Esophagus muscularis mucosa (tissue), 3 donors: ENCODE measurements around the gene RTP2.
"Not testable (repeated sequence)": the region's sequence is repeated elsewhere in the genome, so short reads cannot be mapped to it uniquely, and the experiment has no call there.

ENCODE experiments used
- POLR2A ChIP-seq: fragments of 450-650 bp; IDR thresholded peaks from one replicate; pipeline ENCODE4 v1.6.1; 2017; ENCODE audit warnings: antibody characterized with exemption, moderate library complexity, mild to moderate bottlenecking, low read depth
- TF ChIP-seq, protein P1 (sequence below), 3 experiments: fragments of 200-600 bp in 2 of 3; fragments of 450-650 bp in 1 of 3; sonication (generic) in 2 of 3; IDR thresholded peaks; one replicate each; pipeline ENCODE4 v1.5.1; 2017 to 2019; ENCODE audit warnings: antibody characterized with exemption in 3 of 3, mild to moderate bottlenecking in 2 of 3, moderate library complexity in 1 of 3

DNA sequence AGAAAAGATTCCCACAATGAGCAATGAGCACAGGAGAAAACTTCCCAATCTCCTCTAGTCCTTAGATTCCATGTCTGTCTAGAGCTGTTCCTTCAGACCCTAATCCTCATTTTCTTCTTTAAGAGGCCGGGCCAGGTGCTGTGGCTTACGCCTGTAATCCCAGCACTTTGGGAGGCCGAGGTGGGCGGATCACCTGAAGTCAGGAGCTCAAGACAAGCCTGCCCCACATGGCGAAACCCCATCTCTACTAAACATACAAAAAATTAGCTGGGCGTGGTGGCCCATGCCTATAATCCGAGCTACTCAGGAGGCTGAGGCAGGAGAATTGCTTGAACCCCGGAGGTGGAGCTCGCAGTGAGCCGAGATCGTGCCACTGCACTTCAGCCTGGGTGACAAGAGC is 20.6 kb downstream of the RTP2 start:
- TF ChIP-seq POLR2A, result not testable (repeated sequence)
- TF ChIP-seq, protein P1, sequence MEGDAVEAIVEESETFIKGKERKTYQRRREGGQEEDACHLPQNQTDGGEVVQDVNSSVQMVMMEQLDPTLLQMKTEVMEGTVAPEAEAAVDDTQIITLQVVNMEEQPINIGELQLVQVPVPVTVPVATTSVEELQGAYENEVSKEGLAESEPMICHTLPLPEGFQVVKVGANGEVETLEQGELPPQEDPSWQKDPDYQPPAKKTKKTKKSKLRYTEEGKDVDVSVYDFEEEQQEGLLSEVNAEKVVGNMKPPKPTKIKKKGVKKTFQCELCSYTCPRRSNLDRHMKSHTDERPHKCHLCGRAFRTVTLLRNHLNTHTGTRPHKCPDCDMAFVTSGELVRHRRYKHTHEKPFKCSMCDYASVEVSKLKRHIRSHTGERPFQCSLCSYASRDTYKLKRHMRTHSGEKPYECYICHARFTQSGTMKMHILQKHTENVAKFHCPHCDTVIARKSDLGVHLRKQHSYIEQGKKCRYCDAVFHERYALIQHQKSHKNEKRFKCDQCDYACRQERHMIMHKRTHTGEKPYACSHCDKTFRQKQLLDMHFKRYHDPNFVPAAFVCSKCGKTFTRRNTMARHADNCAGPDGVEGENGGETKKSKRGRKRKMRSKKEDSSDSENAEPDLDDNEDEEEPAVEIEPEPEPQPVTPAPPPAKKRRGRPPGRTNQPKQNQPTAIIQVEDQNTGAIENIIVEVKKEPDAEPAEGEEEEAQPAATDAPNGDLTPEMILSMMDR (IDR thresholded peaks at IDR 0.05), result not testable (repeated sequence)
